CD4-positive, alpha-beta T cell (primary cell): ENCODE results near the gene NAA16. TPM values are rescaled to one million over a fixed set of nuclear protein-coding genes. Genes with fewer than 3 reads are reported as not detected.

Experiments used
- ATAC-seq: fragments of 200-7000 bp; cut with Tn5 transposase; one replicate; pipeline ENCODE4 v1.10.0; 2022; ENCODE audit warnings: mild to moderate bottlenecking; ENCODE audit not compliant: poor library complexity
- CTCF ChIA-PET: fragments of 350-600 bp; sonication (Branson Sonifier 250); formaldehyde crosslinking; loops from one replicate; lab custom pipeline; 2021; ENCODE audit warnings: antibody characterized with exemption, inconsistent platforms; lab: Charles Lee
- POLR2A ChIA-PET: fragments of 350-600 bp; sonication (Branson Sonifier 250); formaldehyde crosslinking; loops from one replicate; lab custom pipeline; 2021; ENCODE audit warnings: antibody characterized with exemption, inconsistent platforms; lab: Charles Lee
- DNase-seq, 14 experiments: peaks; one replicate each; pipeline ENCODE4 v3.0.0-alpha.2; 2013 to 2020; ENCODE audit warnings: mixed read lengths in 2 of 14
- H3K27ac ChIP-seq, 2 donors: one replicate each; pipeline versions ENCODE4 v1.5.1 to v1.7.0; 2013; ENCODE audit warnings: low read length in 2 of 2, low read depth in 1 of 2, mild to moderate bottlenecking in 1 of 2
- H3K27me3 ChIP-seq, 2 experiments: 1 replicate in 1 of 2; 2 replicates in 1 of 2; pipeline versions ENCODE4 v1.6.1 to v1.7.0; 2013; ENCODE audit warnings: low read length in 2 of 2, control low read depth in 1 of 2, mild to moderate bottlenecking in 1 of 2, moderate library complexity in 1 of 2; ENCODE audit not compliant: insufficient read depth in 2 of 2, control insufficient read depth in 1 of 2
- H3K36me3 ChIP-seq: one replicate; pipeline ENCODE4 v1.6.1; 2013; ENCODE audit warnings: low read length, control low read depth; ENCODE audit not compliant: insufficient read depth
- H3K4me1 ChIP-seq: one replicate; pipeline ENCODE4 v1.6.1; 2013; ENCODE audit warnings: low read length, control low read depth; ENCODE audit not compliant: insufficient read depth
- H3K4me3 ChIP-seq: one replicate; pipeline ENCODE4 v1.5.1; 2013; ENCODE audit warnings: mild to moderate bottlenecking, low read length, moderate library complexity
- H3K9me3 ChIP-seq, 2 experiments: 1 replicate in 1 of 2; 2 replicates in 1 of 2; pipeline versions ENCODE4 v1.6.1 to v1.7.0; 2013; ENCODE audit warnings: low read length in 2 of 2, mild to moderate bottlenecking in 2 of 2, control low read depth in 1 of 2, moderate library complexity in 1 of 2; ENCODE audit not compliant: control insufficient read depth in 1 of 2, insufficient read depth in 1 of 2
- H3K27ac Mint-ChIP-seq: one replicate; pipeline ENCODE4 v1.8.0; 2020; ENCODE audit warnings: mixed read lengths
- H3K27me3 Mint-ChIP-seq: one replicate; pipeline ENCODE4 v1.8.0; 2021; ENCODE audit warnings: mixed read lengths
- H3K36me3 Mint-ChIP-seq: one replicate; pipeline ENCODE4 v1.8.0; 2021; ENCODE audit warnings: low read depth, mixed read lengths
- H3K4me1 Mint-ChIP-seq: one replicate; pipeline ENCODE4 v1.8.0; 2021; ENCODE audit warnings: low read depth, mixed read lengths
- H3K4me3 Mint-ChIP-seq: one replicate; pipeline ENCODE4 v1.8.0; 2020; ENCODE audit warnings: mild to moderate bottlenecking, mixed read lengths
- H3K9me3 Mint-ChIP-seq: one replicate; pipeline ENCODE4 v1.8.0; 2020; ENCODE audit warnings: mixed read lengths
- CTCF ChIP-seq: fragments of 200-600 bp; IDR thresholded peaks from one replicate; pipeline ENCODE4 v1.8.0; 2022; ENCODE audit warnings: antibody characterized with exemption, mild to moderate bottlenecking
- intact Hi-C, 2 experiments: fragments of 100-400 bp; cut with DNase I in 1 of 2; cut with micrococcal nuclease in 1 of 2; formaldehyde crosslinking; loops; one replicate each; pipeline versions ENCODE4 v1.15.1 to v1.9.0; 2023 to 2025; cut with DNase I, micrococcal nuclease
- total RNA-seq, 174 experiments: library from RNA in 2 of 174; stranded (reverse) in 2 of 174; gene quantifications; one replicate each; pipeline ENCODE4 v1.2.3 and lab custom pipeline; 2021 to 2026

The NAA16 gene
- total RNA-seq, 2 experiments from 2014 or later: 76.9 to 80.5 TPM

- Mint-ChIP-seq H3K27me3 (no peaks in the 10 kb centered on the region), H3K9me3 (no peaks in the 10 kb centered on the region), H3K36me3 (no peaks in the 10 kb centered on the region), H3K4me3 (no peak overlapping the region), H3K27ac (no peak overlapping the region), H3K4me1 (no peaks in the 10 kb centered on the region)
- no peak for TF ChIP-seq CTCF
- Histone ChIP-seq H3K27me3 (no peaks in the 10 kb centered on the region), H3K36me3 (no peaks in the 10 kb centered on the region), H3K27ac (no peak overlapping the region), H3K4me1 (no peaks in the 10 kb centered on the region), H3K4me3 (no peak overlapping the region), H3K9me3 (peaks cover 0 to 5% of the 10 kb centered on the region in 2 experiments)
- ChIA-PET CTCF (no interaction called here), POLR2A (no interaction called here)
- DNase-seq: no peak
- no peak for ATAC-seq
- intact Hi-C loops: no loop called here
Measured at GRCh38 chr13:41405367-41405766, 94.3 kb downstream of the NAA16 start.

- H3K27ac ChIP-seq: no peak overlapping the region
- Mint-ChIP-seq H3K4me3 (no peak overlapping the region), H3K27ac (no peak overlapping the region), H3K4me1 (peaks cover 5% of the 10 kb centered on the region), H3K27me3 (no peaks in the 10 kb centered on the region), H3K9me3 (no peaks in the 10 kb centered on the region), H3K36me3 (no peaks in the 10 kb centered on the region)
- H3K36me3 ChIP-seq: no peaks in the 10 kb centered on the region
- ATAC-seq (no peak), DNase-seq (no peak)
- H3K4me3 ChIP-seq: no peak overlapping the region
- H3K27me3 ChIP-seq: no peaks in the 10 kb centered on the region
- TF ChIP-seq CTCF: no peak
- ChIA-PET POLR2A (no interaction called here), CTCF (no interaction called here)
- intact Hi-C loops: no loop called here
- H3K9me3 ChIP-seq: peaks cover 0 to 5% of the 10 kb centered on the region in 2 experiments
- peaks cover 4% of the 10 kb centered on the region for H3K4me1 ChIP-seq
Measured at GRCh38 chr13:41407380-41407779, 96.3 kb downstream of the NAA16 start.

- Histone ChIP-seq H3K27ac (no peak overlapping the region), H3K36me3 (no peaks in the 10 kb centered on the region), H3K4me3 (no peak overlapping the region), H3K4me1 (peaks cover 4% of the 10 kb centered on the region), H3K27me3 (no peaks in the 10 kb centered on the region), H3K9me3 (peaks cover 0 to 2% of the 10 kb centered on the region in 2 experiments)
- H3K36me3 Mint-ChIP-seq: no peaks in the 10 kb centered on the region
- H3K27ac Mint-ChIP-seq: no peak overlapping the region
- CTCF ChIA-PET: interaction anchor here (1.1 kb wide), 1 partner anchor 245 kb away, joined by 3 read pairs; no protein-coding TSS in a partner anchor
- DNase-seq (no peak), ATAC-seq (no peak)
- TF ChIP-seq CTCF: no peak
- H3K9me3 Mint-ChIP-seq: no peaks in the 10 kb centered on the region
- no peaks in the 10 kb centered on the region for H3K27me3 Mint-ChIP-seq
- no peak overlapping the region for H3K4me3 Mint-ChIP-seq
- intact Hi-C loops: no loop called here
- POLR2A ChIA-PET: no interaction called here
- peaks cover 5% of the 10 kb centered on the region for H3K4me1 Mint-ChIP-seq
Measured at GRCh38 chr13:41408121-41408520, 97.1 kb downstream of the NAA16 start.
